ENCODE results near the gene ZNRF2. TPM values are rescaled to one million over a fixed set of nuclear protein-coding genes. Genes with fewer than 3 reads are reported as not detected.
"Not testable (repeated sequence)": the region's sequence is repeated elsewhere in the genome, so short reads cannot be mapped to it uniquely, and the experiment has no call there.

ZNRF2 gene
- total RNA-seq, 4 donors from 2014 or later, result 9.6 to 19.3 (median 17.4) TPM

- H3K4me1 ChIP-seq, result peaks cover 36 to 43% of the 10 kb centered on the region in 2 donors
- no peaks in the 10 kb centered on the region for H3K9me3 ChIP-seq
- H3K4me3 ChIP-seq, result peak overlapping the region; percentile 77 to 95 (median 81)
- ATAC-seq (peak; percentile 42 to 51), DNase-seq (peak in 1 of 2 donors; percentile 33)
- H3K27me3 ChIP-seq, result no peaks in the 10 kb centered on the region
- H3K36me3 ChIP-seq, result no peaks in the 10 kb centered on the region
- in situ Hi-C loops (cut with MboI; ENCODE audit: low sequenced_read_pairs in 4 of 4), result loop anchor here in 2 of 4 donors (10.0 kb wide), 1 partner anchor 120 kb away; no protein-coding TSS in a partner anchor
- TF ChIP-seq POLR2A (IDR thresholded peaks at IDR 0.05), result no peak
- no peak for TF ChIP-seq CTCF (IDR thresholded peaks at IDR 0.05 in 4 of 5, conservative IDR thresholded peaks at IDR 0.05 in 1 of 5)
- peak overlapping the region; percentile 91 to 99 (median 96) for H3K27ac ChIP-seq
- intact Hi-C loops (cut with DNase I; ENCODE audit: low total_unique reads), result loop anchor here (2.0 to 10.0 kb wide), 4 partner anchors 112 to 258 kb away; partner anchors contain the start of genes FKBP14 and GGCT
These were observed 704 bp downstream of the ZNRF2 start for GRCh38 chr7:30285067-30285535.

- H3K4me1 ChIP-seq, result peaks cover 42 to 49% of the 10 kb centered on the region in 2 donors
- peak overlapping the region; percentile 91 to 99 (median 96) for H3K27ac ChIP-seq
- H3K9me3 ChIP-seq, result no peaks in the 10 kb centered on the region
- peak overlapping the region; percentile 77 to 98 (median 81) for H3K4me3 ChIP-seq
- H3K27me3 ChIP-seq, result no peaks in the 10 kb centered on the region
- DNase-seq (peak in 1 of 2 donors; percentile 26), ATAC-seq (peak; percentile 18 to 23)
- in situ Hi-C loops (cut with MboI; ENCODE audit: low sequenced_read_pairs in 4 of 4) (loop anchor here in 2 of 4 donors (10.0 kb wide), 1 partner anchor 121 kb away; no protein-coding TSS in a partner anchor), intact Hi-C loops (cut with DNase I; ENCODE audit: low total_unique reads) (loop anchor here (2.0 to 10.0 kb wide), 4 partner anchors 113 to 259 kb away; partner anchors contain the start of genes FKBP14 and GGCT)
- TF ChIP-seq POLR2A (IDR thresholded peaks at IDR 0.05) (peak; percentile 42 to 58), CTCF (IDR thresholded peaks at IDR 0.05 in 4 of 5, conservative IDR thresholded peaks at IDR 0.05 in 1 of 5) (no peak)
- no peaks in the 10 kb centered on the region for H3K36me3 ChIP-seq
These were observed 1.3 kb downstream of the ZNRF2 start for GRCh38 chr7:30285536-30286284.

- Histone ChIP-seq H3K36me3 (no peaks in the 10 kb centered on the region), H3K27ac (peak overlapping the region; percentile 91 to 99 (median 96)), H3K9me3 (no peaks in the 10 kb centered on the region), H3K27me3 (no peaks in the 10 kb centered on the region), H3K4me1 (peaks cover 50 to 56% of the 10 kb centered on the region in 2 donors), H3K4me3 (peak overlapping the region; percentile 77 to 98 (median 81))
- TF ChIP-seq CTCF (IDR thresholded peaks at IDR 0.05 in 4 of 5, conservative IDR thresholded peaks at IDR 0.05 in 1 of 5), result no peak
- TF ChIP-seq POLR2A (IDR thresholded peaks at IDR 0.05), result no peak
- no peak for ATAC-seq
- in situ Hi-C loops (cut with MboI; ENCODE audit: low sequenced_read_pairs in 4 of 4) (loop anchor here in 2 of 4 donors (10.0 kb wide), 1 partner anchor 122 kb away; no protein-coding TSS in a partner anchor), intact Hi-C loops (cut with DNase I; ENCODE audit: low total_unique reads) (loop anchor here (10.0 kb wide), 1 partner anchor 218 kb away; the partner anchor contains the start of gene GGCT)
- DNase-seq, result no peak
These were observed 2.4 kb downstream of the ZNRF2 start for GRCh38 chr7:30286749-30287148.

GRCh38 chr7:30287625-30288024 lies 3.2 kb downstream of the ZNRF2 start:
- H3K36me3 ChIP-seq, H3K27me3 ChIP-seq, H3K9me3 ChIP-seq, DNase-seq, ATAC-seq: not testable (repeated sequence)
- in situ Hi-C loops (cut with MboI; ENCODE audit: low sequenced_read_pairs in 4 of 4) (loop anchor here in 2 of 4 donors (10.0 kb wide), 1 partner anchor 123 kb away; no protein-coding TSS in a partner anchor), intact Hi-C loops (cut with DNase I; ENCODE audit: low total_unique reads) (loop anchor here (10.0 kb wide), 1 partner anchor 217 kb away; the partner anchor contains the start of gene GGCT)
- Histone ChIP-seq H3K4me3 (peak overlapping the region in 2 of 4 donors; percentile 77 to 98), H3K4me1 (peaks cover 50 to 63% of the 10 kb centered on the region in 2 donors), H3K27ac (peak overlapping the region in 2 of 4 donors; percentile 91 to 99)

- H3K9me3 ChIP-seq, H3K36me3 ChIP-seq, ATAC-seq, H3K27me3 ChIP-seq, H3K4me3 ChIP-seq, DNase-seq: not testable (repeated sequence)
- in situ Hi-C loops (cut with MboI; ENCODE audit: low sequenced_read_pairs in 4 of 4), result loop anchor here in 2 of 4 donors (10.0 kb wide), 1 partner anchor 125 kb away; no protein-coding TSS in a partner anchor
- H3K4me1 ChIP-seq, result peaks cover 50 to 66% of the 10 kb centered on the region in 2 donors
- peak overlapping the region in 2 of 4 donors; percentile 21 to 32 for H3K27ac ChIP-seq
- intact Hi-C loops (cut with DNase I; ENCODE audit: low total_unique reads), result loop anchor here (10.0 kb wide), 1 partner anchor 215 kb away; the partner anchor contains the start of gene GGCT
These were observed 5.2 kb downstream of the ZNRF2 start for GRCh38 chr7:30289634-30290033.

- ATAC-seq; H3K4me3 ChIP-seq; H3K27me3 ChIP-seq; H3K36me3 ChIP-seq; H3K9me3 ChIP-seq; in situ Hi-C loops (cut with MboI; ENCODE audit: low sequenced_read_pairs in 4 of 4); DNase-seq; intact Hi-C loops (cut with DNase I; ENCODE audit: low total_unique reads): not testable (repeated sequence)
- Histone ChIP-seq H3K4me1 (peaks cover 50 to 71% of the 10 kb centered on the region in 2 donors), H3K27ac (peak overlapping the region in 1 of 4 donors; percentile 32)
These were observed 5.9 kb downstream of the ZNRF2 start for GRCh38 chr7:30290317-30290716.

GRCh38 chr7:30292416-30293038 lies 8.1 kb downstream of the ZNRF2 start:
- H3K9me3 ChIP-seq; intact Hi-C loops (cut with DNase I; ENCODE audit: low total_unique reads); in situ Hi-C loops (cut with MboI; ENCODE audit: low sequenced_read_pairs in 4 of 4); DNase-seq; H3K27ac ChIP-seq; H3K27me3 ChIP-seq; H3K4me3 ChIP-seq; H3K36me3 ChIP-seq; ATAC-seq: not testable (repeated sequence)
- H3K4me1 ChIP-seq, result peaks cover 43 to 73% of the 10 kb centered on the region in 2 donors

- ATAC-seq, result peak in 1 of 2 donors; percentile 63
- H3K36me3 ChIP-seq; H3K9me3 ChIP-seq; in situ Hi-C loops (cut with MboI; ENCODE audit: low sequenced_read_pairs in 4 of 4); H3K4me3 ChIP-seq; DNase-seq; H3K27ac ChIP-seq; H3K27me3 ChIP-seq; intact Hi-C loops (cut with DNase I; ENCODE audit: low total_unique reads): not testable (repeated sequence)
- H3K4me1 ChIP-seq, result peaks cover 21 to 47% of the 10 kb centered on the region in 2 donors
These were observed 11.9 kb downstream of the ZNRF2 start for GRCh38 chr7:30296304-30296703.

Data from gastrocnemius medialis (tissue), 4 donors.